Central memory CD8-positive, alpha-beta T cell (primary cell): Measurements from ENCODE around the gene CDC14B.
A peak's percentile ranks its signal among the peaks of the same experiment; 100 is the strongest.
"Not testable (repeated sequence)": the region's sequence is repeated elsewhere in the genome, so short reads cannot be mapped to it uniquely, and the experiment has no call there.

Experiments
- ATAC-seq: fragments of 150-1000 bp; cut with Tn5 transposase; replicated peaks from 2 replicates; pipeline ENCODE4 v1.10.0; 2022; ENCODE audit warnings: mild to moderate bottlenecking, moderate FRiP score, moderate number of reproducible peaks; ENCODE audit not compliant: poor library complexity, severe bottlenecking; ENCODE audit errors: extremely low read depth
- DNase-seq, 2 donors: peaks; one replicate each; pipeline ENCODE4 v3.0.0; 2021; ENCODE audit warnings: low spot score in 2 of 2
- H3K27ac Mint-ChIP-seq: one replicate; pipeline ENCODE4 v1.8.0; 2022; ENCODE audit warnings: low read depth, mild to moderate bottlenecking, moderate library complexity, mixed read lengths
- H3K27me3 Mint-ChIP-seq: one replicate; pipeline ENCODE4 v1.8.0; 2022; ENCODE audit warnings: mixed read lengths
- H3K36me3 Mint-ChIP-seq: one replicate; pipeline ENCODE4 v1.8.0; 2022; ENCODE audit warnings: mild to moderate bottlenecking, moderate library complexity, mixed read lengths; ENCODE audit not compliant: insufficient read depth
- H3K4me1 Mint-ChIP-seq: one replicate; pipeline ENCODE4 v1.8.0; 2022; ENCODE audit warnings: mixed read lengths
- H3K4me3 Mint-ChIP-seq: one replicate; pipeline ENCODE4 v1.8.0; 2022; ENCODE audit warnings: mild to moderate bottlenecking, moderate library complexity, mixed read lengths
- H3K9me3 Mint-ChIP-seq: one replicate; pipeline ENCODE4 v1.8.0; 2022; ENCODE audit warnings: mixed read lengths

Gene CDC14B

GRCh38 chr9:96619491-96620180 lies at the start of gene CDC14B:
CDC14B (minus strand) TSS chr9:96619843; CDS start chr9:96619378, 465 bp downstream.
- H3K27me3 Mint-ChIP-seq, result peaks cover 66% of the 10 kb centered on the region
- H3K27ac Mint-ChIP-seq, result no peak within 1 kb of the TSS
- DNase-seq (peak; percentile 30 to 38), ATAC-seq (peak; percentile 76)
- peak within 1 kb of the TSS; percentile 72 for H3K4me3 Mint-ChIP-seq
- H3K9me3 Mint-ChIP-seq, result no peaks in the 10 kb centered on the region
- no peaks in the 10 kb centered on the region for H3K4me1 Mint-ChIP-seq
- no peaks in the 10 kb centered on the region for H3K36me3 Mint-ChIP-seq

- no peaks in the 10 kb centered on the region for H3K36me3 Mint-ChIP-seq
- no peaks in the 10 kb centered on the region for H3K4me1 Mint-ChIP-seq
- peaks cover 19% of the 10 kb centered on the region for H3K27me3 Mint-ChIP-seq
- H3K9me3 Mint-ChIP-seq, result no peaks in the 10 kb centered on the region
- no peak for DNase-seq
- no peak overlapping the region for H3K4me3 Mint-ChIP-seq
- H3K27ac Mint-ChIP-seq, result no peak overlapping the region
- ATAC-seq, result no peak
Measured at GRCh38 chr9:96668868-96669534, 49.4 kb upstream of the CDC14B start.

- no peak for DNase-seq
Measured at GRCh38 chr9:96667363-96667728, 47.7 kb upstream of the CDC14B start.

GRCh38 chr9:96666653-96667362 lies 47.2 kb upstream of the CDC14B start:
- ATAC-seq, result peak; percentile 43
- not testable (repeated sequence) for H3K4me3 Mint-ChIP-seq, H3K9me3 Mint-ChIP-seq, H3K27me3 Mint-ChIP-seq, H3K4me1 Mint-ChIP-seq, DNase-seq, H3K36me3 Mint-ChIP-seq, H3K27ac Mint-ChIP-seq

More at GRCh38 chr9:96667363-96667728, 47.7 kb upstream of the CDC14B start:
- Mint-ChIP-seq H3K36me3 (no peaks in the 10 kb centered on the region), H3K27ac (no peak overlapping the region), H3K4me1 (no peaks in the 10 kb centered on the region), H3K9me3 (no peaks in the 10 kb centered on the region), H3K4me3 (no peak overlapping the region), H3K27me3 (peaks cover 10% of the 10 kb centered on the region)
- ATAC-seq, result no peak

- H3K4me3 Mint-ChIP-seq, result no peak overlapping the region
- H3K27me3 Mint-ChIP-seq, result no peaks in the 10 kb centered on the region
- no peak for DNase-seq
- H3K9me3 Mint-ChIP-seq, result no peaks in the 10 kb centered on the region
- no peak overlapping the region for H3K27ac Mint-ChIP-seq
- no peaks in the 10 kb centered on the region for H3K36me3 Mint-ChIP-seq
- no peak for ATAC-seq
- no peaks in the 10 kb centered on the region for H3K4me1 Mint-ChIP-seq
Measured at GRCh38 chr9:96665789-96666188, 46.1 kb upstream of the CDC14B start.

- no peaks in the 10 kb centered on the region for H3K4me1 Mint-ChIP-seq
- no peaks in the 10 kb centered on the region for H3K27me3 Mint-ChIP-seq
- DNase-seq, result no peak
- no peak overlapping the region for H3K4me3 Mint-ChIP-seq
- H3K9me3 Mint-ChIP-seq, result no peaks in the 10 kb centered on the region
- no peak overlapping the region for H3K27ac Mint-ChIP-seq
- ATAC-seq, result no peak
- H3K36me3 Mint-ChIP-seq, result no peaks in the 10 kb centered on the region
Measured at GRCh38 chr9:96663506-96664120, 44.0 kb upstream of the CDC14B start.

- Mint-ChIP-seq H3K36me3 (no peaks in the 10 kb centered on the region), H3K27me3 (no peaks in the 10 kb centered on the region), H3K27ac (no peak overlapping the region), H3K4me1 (no peaks in the 10 kb centered on the region), H3K4me3 (no peak overlapping the region), H3K9me3 (no peaks in the 10 kb centered on the region)
- ATAC-seq, result no peak
- DNase-seq, result no peak
Measured at GRCh38 chr9:96661711-96662110, 42.1 kb upstream of the CDC14B start.

- Mint-ChIP-seq H3K9me3 (no peaks in the 10 kb centered on the region), H3K27ac (no peak overlapping the region), H3K27me3 (no peaks in the 10 kb centered on the region), H3K36me3 (no peaks in the 10 kb centered on the region), H3K4me1 (no peaks in the 10 kb centered on the region), H3K4me3 (no peak overlapping the region)
- no peak for ATAC-seq
- DNase-seq, result no peak
Measured at GRCh38 chr9:96660692-96661248, 41.1 kb upstream of the CDC14B start.

GRCh38 chr9:96655198-96655851 lies 35.7 kb upstream of the CDC14B start, which contains the start of gene PRXL2C:
PRXL2C (minus strand) TSS chr9:96655317; CDS start chr9:96655281, 36 bp downstream.
- Mint-ChIP-seq H3K4me1 (peaks cover 13% of the 10 kb centered on the region), H3K4me3 (peak within 1 kb of the TSS; percentile 97), H3K9me3 (no peaks in the 10 kb centered on the region), H3K36me3 (peaks cover 18% of the 10 kb centered on the region), H3K27ac (peak within 1 kb of the TSS; percentile 98), H3K27me3 (no peaks in the 10 kb centered on the region)
- peak; percentile 53 to 62 for DNase-seq
- ATAC-seq, result peak; percentile 70

- Mint-ChIP-seq H3K36me3 (peaks cover 18% of the 10 kb centered on the region), H3K27me3 (no peaks in the 10 kb centered on the region), H3K4me1 (peaks cover 13% of the 10 kb centered on the region), H3K9me3 (no peaks in the 10 kb centered on the region), H3K4me3 (peak overlapping the region; percentile 97), H3K27ac (peak overlapping the region; percentile 98)
- DNase-seq (peak; percentile 74 to 87), ATAC-seq (peak; percentile 88)
Measured at GRCh38 chr9:96654450-96655197, 35.0 kb upstream of the CDC14B start.

GRCh38 chr9:96651626-96652025 lies 32.0 kb upstream of the CDC14B start:
- Mint-ChIP-seq H3K4me1 (peaks cover 13% of the 10 kb centered on the region), H3K36me3 (peaks cover 40% of the 10 kb centered on the region), H3K27ac (peak overlapping the region; percentile 44), H3K4me3 (no peak overlapping the region), H3K27me3 (no peaks in the 10 kb centered on the region), H3K9me3 (no peaks in the 10 kb centered on the region)
- ATAC-seq (no peak), DNase-seq (no peak)
